NCI-H128 (cell line): ENCODE results near the gene CIP2A.
A peak's percentile ranks its signal among the peaks of the same experiment; 100 is the strongest.
"Not testable (repeated sequence)": the region's sequence is repeated elsewhere in the genome, so short reads cannot be mapped to it uniquely, and the experiment has no call there.

Source experiments
- DNase-seq: peaks from one replicate; lab custom pipeline; 2025; ENCODE audit not compliant: unreplicated experiment; lab: John Stamatoyannopoulos, UW

Gene CIP2A

GRCh38 chr3:108589081-108589997 lies at the start of gene CIP2A, which contains the start of gene DZIP3:
CIP2A (minus strand) TSS chr3:108589438; CDS start chr3:108589375, 63 bp downstream.
DZIP3 (plus strand) TSS chr3:108589722; CDS start chr3:108605407, 15,685 bp downstream.
- DNase-seq, result peak; percentile 88

- DNase-seq, result no peak
These were observed 40.7 kb upstream of the CIP2A start for GRCh38 chr3:108629974-108630373.

- no peak for DNase-seq
These were observed 34.3 kb upstream of the CIP2A start for GRCh38 chr3:108623504-108623903.

GRCh38 chr3:108620250-108620649 lies 31.0 kb upstream of the CIP2A start:
- no peak for DNase-seq

- DNase-seq, result not testable (repeated sequence)
These were observed 26.9 kb upstream of the CIP2A start for GRCh38 chr3:108616090-108616489.

GRCh38 chr3:108610651-108611050 lies 21.4 kb upstream of the CIP2A start:
- no peak for DNase-seq

- no peak for DNase-seq
These were observed 19.5 kb upstream of the CIP2A start for GRCh38 chr3:108608750-108609149.

- DNase-seq, result no peak
These were observed 16.3 kb upstream of the CIP2A start for GRCh38 chr3:108605491-108605890.

GRCh38 chr3:108605028-108605427 lies 15.8 kb upstream of the CIP2A start:
- DNase-seq, result no peak

GRCh38 chr3:108603691-108604090 lies 14.5 kb upstream of the CIP2A start:
- no peak for DNase-seq

GRCh38 chr3:108602935-108603294 lies 13.7 kb upstream of the CIP2A start:
- no peak for DNase-seq

GRCh38 chr3:108602249-108602934 lies 13.2 kb upstream of the CIP2A start:
- no peak for DNase-seq

- DNase-seq, result no peak
These were observed 10.6 kb upstream of the CIP2A start for GRCh38 chr3:108599677-108600409.

- DNase-seq, result no peak
These were observed 9.1 kb upstream of the CIP2A start for GRCh38 chr3:108598375-108598774.

GRCh38 chr3:108595321-108595720 lies 6.1 kb upstream of the CIP2A start:
- no peak for DNase-seq

- no peak for DNase-seq
These were observed 1.2 kb upstream of the CIP2A start for GRCh38 chr3:108590460-108590859.

- no peak for DNase-seq
These were observed 723 bp upstream of the CIP2A start for GRCh38 chr3:108589998-108590323.

GRCh38 chr3:108588601-108589000 lies 637 bp downstream of the CIP2A start:
- no peak for DNase-seq

GRCh38 chr3:108578064-108578463 lies 11.2 kb downstream of the CIP2A start:
- DNase-seq, result no peak

- no peak for DNase-seq
These were observed 19.9 kb downstream of the CIP2A start for GRCh38 chr3:108569336-108569735.

- no peak for DNase-seq
These were observed 22.6 kb downstream of the CIP2A start for GRCh38 chr3:108566599-108566998.

- DNase-seq, result no peak
These were observed 23.7 kb downstream of the CIP2A start for GRCh38 chr3:108565506-108565905.
